H54 (cell line): ENCODE results near the gene PAX1.

Experiments
- DNase-seq: peaks from one replicate; pipeline ENCODE4 v3.0.0; 2011; ENCODE audit warnings: low spot score, mixed read lengths; ENCODE audit not compliant: insufficient read length
- FAIRE-seq: peaks from 3 replicates; lab custom pipeline; 2011; peaks lifted over from hg19 to GRCh38; lab: Jason Lieb, UNC
- POLR2A ChIP-seq: IDR thresholded peaks from 2 replicates; pipeline ENCODE4 v1.6.1; 2011; ENCODE audit warnings: low read depth, mild to moderate bottlenecking, low read length

Gene PAX1

GRCh38 chr20:21705575-21706260 lies at the start of gene PAX1:
Gene PAX1 (plus strand): TSS chr20:21705664. CDS start chr20:21705713, 49 bp downstream.
- DNase-seq, result no peak
- FAIRE-seq, result no peak
- TF ChIP-seq POLR2A, result no peak

- DNase-seq (no peak), FAIRE-seq (no peak)
- no peak for TF ChIP-seq POLR2A
Measured at GRCh38 chr20:21656308-21657067, 49.0 kb upstream of the PAX1 start.

- FAIRE-seq (no peak), DNase-seq (no peak)
- TF ChIP-seq POLR2A, result no peak
Measured at GRCh38 chr20:21661488-21662055, 43.9 kb upstream of the PAX1 start.

GRCh38 chr20:21663465-21663864 lies 42.0 kb upstream of the PAX1 start:
- DNase-seq (no peak), FAIRE-seq (no peak)
- TF ChIP-seq POLR2A, result no peak

GRCh38 chr20:21665687-21666446 lies 39.6 kb upstream of the PAX1 start:
- DNase-seq, result no peak
- no peak for FAIRE-seq
- no peak for TF ChIP-seq POLR2A

GRCh38 chr20:21670126-21670525 lies 35.3 kb upstream of the PAX1 start:
- FAIRE-seq (no peak), DNase-seq (no peak)
- no peak for TF ChIP-seq POLR2A

- FAIRE-seq (no peak), DNase-seq (no peak)
- TF ChIP-seq POLR2A, result no peak
Measured at GRCh38 chr20:21670981-21671380, 34.5 kb upstream of the PAX1 start.

- DNase-seq, result no peak
- no peak for TF ChIP-seq POLR2A
- FAIRE-seq, result no peak
Measured at GRCh38 chr20:21677261-21677660, 28.2 kb upstream of the PAX1 start.

GRCh38 chr20:21677781-21678180 lies 27.7 kb upstream of the PAX1 start:
- FAIRE-seq (no peak), DNase-seq (no peak)
- no peak for TF ChIP-seq POLR2A

GRCh38 chr20:21681234-21681921 lies 24.1 kb upstream of the PAX1 start:
- TF ChIP-seq POLR2A, result no peak
- DNase-seq, result no peak
- FAIRE-seq, result no peak

GRCh38 chr20:21681922-21682318 lies 23.5 kb upstream of the PAX1 start:
- DNase-seq, result no peak
- TF ChIP-seq POLR2A, result no peak
- FAIRE-seq, result no peak

GRCh38 chr20:21682521-21682954 lies 22.9 kb upstream of the PAX1 start:
- DNase-seq (no peak), FAIRE-seq (no peak)
- TF ChIP-seq POLR2A, result no peak

GRCh38 chr20:21684671-21685070 lies 20.8 kb upstream of the PAX1 start:
- DNase-seq, result no peak
- TF ChIP-seq POLR2A, result no peak
- no peak for FAIRE-seq

GRCh38 chr20:21685981-21686380 lies 19.5 kb upstream of the PAX1 start:
- DNase-seq (no peak), FAIRE-seq (no peak)
- no peak for TF ChIP-seq POLR2A
